Colon (tissue), 2 donors: ENCODE results near the gene GET3.
"Not testable (repeated sequence)": the region's sequence is repeated elsewhere in the genome, so short reads cannot be mapped to it uniquely, and the experiment has no call there.

ENCODE experiments used
- FAIRE-seq: peaks from 2 replicates; lab custom pipeline; 2012; peaks lifted over from hg19 to GRCh38; lab: Jason Lieb, UNC
- donor health status: control.
- donor health status: control.

Gene GET3

DNA sequence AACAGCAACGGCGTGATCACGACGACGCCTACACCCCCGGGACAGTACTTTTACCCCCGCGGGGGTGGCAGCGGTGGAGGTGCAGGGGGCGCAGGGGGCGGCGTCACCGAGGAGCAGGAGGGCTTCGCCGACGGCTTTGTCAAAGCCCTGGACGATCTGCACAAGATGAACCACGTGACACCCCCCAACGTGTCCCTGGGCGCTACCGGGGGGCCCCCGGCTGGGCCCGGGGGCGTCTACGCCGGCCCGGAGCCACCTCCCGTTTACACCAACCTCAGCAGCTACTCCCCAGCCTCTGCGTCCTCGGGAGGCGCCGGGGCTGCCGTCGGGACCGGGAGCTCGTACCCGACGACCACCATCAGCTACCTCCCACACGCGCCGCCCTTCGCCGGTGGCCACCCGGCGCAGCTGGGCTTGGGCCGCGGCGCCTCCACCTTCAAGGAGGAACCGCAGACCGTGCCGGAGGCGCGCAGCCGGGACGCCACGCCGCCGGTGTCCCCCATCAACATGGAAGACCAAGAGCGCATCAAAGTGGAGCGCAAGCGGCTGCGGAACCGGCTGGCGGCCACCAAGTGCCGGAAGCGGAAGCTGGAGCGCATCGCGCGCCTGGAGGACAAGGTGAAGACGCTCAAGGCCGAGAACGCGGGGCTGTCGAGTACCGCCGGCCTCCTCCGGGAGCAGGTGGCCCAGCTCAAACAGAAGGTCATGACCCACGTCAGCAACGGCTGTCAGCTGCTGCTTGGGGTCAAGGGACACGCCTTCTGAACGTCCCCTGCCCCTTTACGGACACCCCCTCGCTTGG lies 55.0 kb downstream of the GET3 start:
- no peak for FAIRE-seq

- no peak for FAIRE-seq
These were observed 55.6 kb downstream of the GET3 start for GRCh38 chr19:12792853-12793289.

DNA sequence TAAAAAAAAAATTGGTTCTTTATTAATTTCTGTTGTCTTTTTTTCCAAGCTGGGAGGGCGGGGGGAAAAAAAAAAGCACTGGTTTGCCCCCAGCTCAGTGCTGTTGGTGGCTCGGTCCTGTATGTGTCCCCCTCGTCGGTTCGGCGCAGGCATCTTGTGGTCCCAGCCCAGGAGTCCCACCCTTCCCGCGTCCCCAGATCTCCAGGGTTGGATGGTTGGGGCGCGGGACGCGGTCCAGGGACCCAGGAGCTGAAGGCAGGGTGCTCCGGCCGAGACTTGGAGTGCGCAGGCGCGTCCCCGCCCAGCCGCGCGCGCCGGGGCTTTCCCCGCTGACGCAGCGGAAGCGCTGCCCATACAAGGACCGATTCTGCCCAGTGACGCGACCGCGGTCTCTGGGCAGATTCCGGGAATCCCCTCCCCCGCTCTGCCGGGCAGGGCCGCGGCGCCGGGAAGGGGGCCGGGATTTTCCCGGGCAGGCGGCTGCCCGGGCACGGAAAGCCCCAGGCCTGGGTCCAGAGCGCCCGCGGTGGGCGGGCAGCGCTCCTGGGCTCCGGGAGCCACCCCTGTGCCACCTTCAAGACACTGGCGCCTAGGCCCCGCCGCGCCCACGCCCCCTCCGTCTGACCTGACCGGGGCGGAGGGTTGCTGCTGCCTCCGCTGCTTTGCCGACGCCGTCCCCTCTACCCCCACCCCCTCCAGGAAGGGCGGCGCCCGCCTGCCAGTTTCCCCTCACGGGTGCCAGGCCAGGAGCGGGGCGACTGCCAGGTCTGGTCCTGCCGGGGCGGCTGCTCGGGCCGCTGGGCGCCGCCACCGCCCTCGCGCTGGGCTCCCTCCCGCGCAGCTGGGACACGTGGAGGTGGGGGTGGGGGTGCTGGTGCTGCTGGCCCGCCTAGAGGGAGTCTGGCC lies 56.2 kb downstream of the GET3 start:
- no peak for FAIRE-seq

DNA sequence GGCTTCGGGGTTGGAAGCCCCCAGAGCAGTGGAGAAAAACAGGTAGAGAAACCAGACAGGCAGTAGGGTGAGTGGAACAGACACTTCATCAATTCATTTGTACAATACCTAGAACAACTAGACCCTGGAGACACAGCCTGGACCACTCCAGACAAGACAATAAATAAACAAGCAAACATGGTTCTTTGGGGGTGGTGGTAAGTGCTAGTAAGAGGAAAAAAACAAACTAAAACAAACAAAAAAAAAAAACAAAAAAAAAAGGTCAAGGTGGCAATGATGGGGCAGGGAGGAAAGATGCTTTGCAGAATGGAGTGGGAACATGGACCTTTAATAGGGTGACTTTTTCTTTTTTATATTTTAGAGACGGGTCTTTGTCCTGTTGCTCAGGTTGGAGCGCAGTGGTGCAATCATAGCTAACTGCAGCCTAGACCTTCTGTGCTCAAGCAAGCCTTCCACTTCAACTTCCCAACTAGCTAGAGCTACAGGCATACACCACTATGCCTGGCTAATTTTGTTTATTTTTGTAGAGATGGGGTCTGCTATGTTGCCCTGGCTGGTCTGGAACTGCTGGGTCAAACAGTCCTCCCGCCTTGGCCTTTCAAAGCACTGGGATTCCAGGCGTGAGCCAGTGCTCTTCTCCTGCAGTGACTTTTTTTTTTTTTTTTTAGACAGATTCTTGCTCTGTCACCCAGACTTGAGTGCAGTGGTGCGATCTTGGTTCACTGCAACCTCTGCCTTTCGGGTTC lies 57.1 kb downstream of the GET3 start:
- FAIRE-seq = no peak

DNA sequence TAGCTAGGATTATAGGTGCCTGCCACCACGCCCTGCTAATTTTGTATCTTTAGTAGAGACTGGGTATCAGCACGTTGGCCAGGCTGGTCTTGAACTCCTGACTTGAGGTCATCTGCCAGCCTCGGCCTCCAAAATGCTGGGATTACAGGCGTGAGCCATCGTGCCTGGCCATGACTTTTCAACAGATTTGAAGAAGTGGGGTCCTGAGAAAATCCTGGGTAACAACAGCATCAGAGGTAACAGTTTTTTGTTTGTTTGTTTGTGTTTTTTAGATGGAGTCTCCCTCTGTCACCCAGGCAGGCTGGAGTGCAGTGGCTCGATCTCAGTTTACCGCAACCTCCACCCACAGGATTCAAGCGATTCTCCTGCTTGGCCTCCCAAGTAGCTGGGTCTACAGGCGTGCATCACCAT lies 57.7 kb downstream of the GET3 start:
- FAIRE-seq = no peak

DNA sequence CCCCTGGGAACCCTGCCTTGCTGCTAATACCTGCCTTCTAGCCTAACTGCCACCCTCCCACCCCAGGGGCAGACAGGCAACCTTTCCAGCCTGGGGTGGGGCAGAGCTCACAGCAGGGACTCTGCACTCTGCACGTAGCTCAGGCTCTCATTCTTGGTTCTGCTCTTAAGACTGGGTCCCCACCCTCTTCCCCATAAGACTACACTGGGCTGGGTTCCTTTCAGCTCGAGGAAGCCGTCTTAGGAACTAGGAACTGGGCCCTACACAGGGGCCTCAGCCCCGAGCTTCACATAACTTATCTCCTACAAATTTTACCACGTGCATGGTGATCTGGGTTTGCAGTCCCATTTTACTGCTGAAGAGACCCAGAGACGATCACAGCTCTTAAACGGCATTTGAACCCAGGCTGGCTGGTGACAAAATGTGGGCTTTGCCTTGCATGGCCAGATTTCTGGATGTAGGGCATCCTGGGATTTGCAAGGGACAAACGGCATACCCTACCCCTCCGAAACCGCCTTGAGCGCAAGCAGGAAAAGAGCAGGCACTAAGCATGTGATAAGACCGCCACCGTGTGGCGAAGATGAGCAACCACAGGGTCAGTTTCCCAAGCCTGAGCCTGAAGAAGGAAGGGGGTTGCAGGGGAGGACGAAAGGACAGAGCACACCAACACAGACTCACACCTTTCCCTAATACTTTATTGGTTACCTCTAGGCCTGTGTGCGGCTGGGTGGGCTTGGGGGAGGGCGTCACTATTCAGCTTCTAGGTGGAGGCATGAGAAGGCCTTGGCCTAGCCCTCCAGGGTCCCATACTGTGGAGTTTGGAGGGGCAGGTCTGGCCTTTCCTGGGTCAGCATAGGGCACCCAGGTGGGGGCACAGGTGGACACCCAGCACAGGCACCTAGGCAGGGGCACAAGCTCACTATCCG lies 59.1 kb downstream of the GET3 start:
- FAIRE-seq = no peak

DNA sequence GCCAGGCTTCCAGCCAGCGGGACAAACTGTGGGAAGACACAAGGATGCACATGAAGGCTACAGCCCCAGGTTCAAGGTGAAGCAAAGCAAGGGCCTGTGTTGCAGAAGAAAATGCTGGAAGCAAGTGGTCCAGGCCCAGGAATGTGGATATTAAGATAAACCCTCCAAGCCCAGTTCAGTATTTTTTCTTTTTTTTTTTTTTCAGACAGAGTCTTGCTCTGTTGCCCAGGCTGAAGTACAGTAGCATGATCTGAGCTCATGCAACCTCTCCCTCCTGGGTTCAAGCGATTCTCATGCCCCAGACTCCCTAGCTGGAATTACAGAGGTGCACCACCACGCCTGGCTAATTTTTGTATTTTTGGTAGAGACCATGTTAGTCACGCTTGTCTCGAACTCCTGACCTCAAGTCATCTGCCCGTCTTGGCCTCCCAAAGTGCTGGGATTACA lies 59.9 kb downstream of the GET3 start:
- no peak for FAIRE-seq

- not testable (repeated sequence) for FAIRE-seq
These were observed 60.3 kb downstream of the GET3 start for GRCh38 chr19:12797607-12798006.
